DOHH2 (cell line): ENCODE data around the gene FLNA.

ENCODE experiments used
- EZH2phosphoT487 ChIP-seq: fragments of 200-600 bp; sonication (generic); IDR thresholded peaks from 2 replicates; pipeline ENCODE4 v1.6.1; 2017; ENCODE audit warnings: borderline replicate concordance, mild to moderate bottlenecking, antibody characterized with exemption, low read length, moderate library complexity, mixed read lengths
- TF ChIP-seq, protein P1 (sequence below): fragments of 200-600 bp; sonication (generic); IDR thresholded peaks from one replicate; pipeline ENCODE4 v1.5.1; 2014; ENCODE audit warnings: antibody characterized with exemption, mild to moderate bottlenecking, low read depth, low read length; ENCODE audit not compliant: poor library complexity, severe bottlenecking

DNA sequence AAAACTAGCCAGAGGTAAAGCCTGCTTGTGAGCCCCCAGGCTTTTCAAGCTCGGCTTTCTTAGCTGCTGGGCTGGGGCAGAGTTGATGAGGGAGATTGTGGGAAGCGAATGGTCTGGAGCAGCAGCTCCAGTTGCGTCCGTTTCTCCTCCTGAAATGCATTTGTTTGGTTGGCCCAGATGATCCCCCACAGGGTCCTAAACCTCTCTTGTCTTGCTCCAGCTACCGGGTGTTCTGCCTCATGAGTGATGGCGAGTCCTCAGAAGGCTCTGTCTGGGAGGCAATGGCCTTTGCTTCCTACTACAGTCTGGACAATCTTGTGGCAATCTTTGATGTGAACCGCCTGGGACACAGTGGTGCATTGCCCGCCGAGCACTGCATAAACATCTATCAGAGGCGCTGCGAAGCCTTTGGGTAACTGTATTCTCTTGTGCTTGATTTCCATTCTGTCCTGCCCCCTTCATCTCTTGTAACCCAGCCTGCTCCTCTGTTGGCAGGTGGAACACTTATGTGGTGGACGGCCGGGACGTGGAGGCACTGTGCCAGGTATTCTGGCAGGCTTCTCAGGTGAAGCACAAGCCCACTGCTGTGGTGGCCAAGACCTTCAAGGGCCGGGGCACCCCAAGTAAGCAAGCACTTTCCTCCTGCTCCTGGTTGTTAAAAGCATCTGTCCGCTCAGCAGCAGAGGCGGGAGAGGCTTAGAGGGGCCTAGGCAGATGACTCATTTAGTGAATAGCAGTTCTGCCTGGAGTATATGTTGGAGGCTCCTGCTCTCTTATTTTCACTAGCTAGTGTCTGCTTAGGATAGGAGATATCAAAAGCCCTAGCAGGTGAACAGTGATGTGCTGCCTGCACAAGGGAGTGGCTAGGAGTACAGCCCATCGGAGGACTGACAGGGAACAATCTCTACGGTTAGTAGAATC, 63.6 kb downstream of the FLNA start:
- TF ChIP-seq, protein P1, sequence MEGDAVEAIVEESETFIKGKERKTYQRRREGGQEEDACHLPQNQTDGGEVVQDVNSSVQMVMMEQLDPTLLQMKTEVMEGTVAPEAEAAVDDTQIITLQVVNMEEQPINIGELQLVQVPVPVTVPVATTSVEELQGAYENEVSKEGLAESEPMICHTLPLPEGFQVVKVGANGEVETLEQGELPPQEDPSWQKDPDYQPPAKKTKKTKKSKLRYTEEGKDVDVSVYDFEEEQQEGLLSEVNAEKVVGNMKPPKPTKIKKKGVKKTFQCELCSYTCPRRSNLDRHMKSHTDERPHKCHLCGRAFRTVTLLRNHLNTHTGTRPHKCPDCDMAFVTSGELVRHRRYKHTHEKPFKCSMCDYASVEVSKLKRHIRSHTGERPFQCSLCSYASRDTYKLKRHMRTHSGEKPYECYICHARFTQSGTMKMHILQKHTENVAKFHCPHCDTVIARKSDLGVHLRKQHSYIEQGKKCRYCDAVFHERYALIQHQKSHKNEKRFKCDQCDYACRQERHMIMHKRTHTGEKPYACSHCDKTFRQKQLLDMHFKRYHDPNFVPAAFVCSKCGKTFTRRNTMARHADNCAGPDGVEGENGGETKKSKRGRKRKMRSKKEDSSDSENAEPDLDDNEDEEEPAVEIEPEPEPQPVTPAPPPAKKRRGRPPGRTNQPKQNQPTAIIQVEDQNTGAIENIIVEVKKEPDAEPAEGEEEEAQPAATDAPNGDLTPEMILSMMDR, result no peak
- no peak for TF ChIP-seq EZH2phosphoT487
